HEK293 (cell line): ENCODE data around the gene NAV2.

ENCODE experiments used
- ATF2 ChIP-seq: fragments of 450-650 bp; formaldehyde crosslinking; IDR thresholded peaks from 2 replicates; pipeline ENCODE4 v1.5.1; 2016; ENCODE audit warnings: missing biosample characterization, missing genetic modification characterization, low read depth
- KLF8 ChIP-seq: fragments of 450-650 bp; formaldehyde crosslinking; IDR thresholded peaks from 2 replicates; pipeline ENCODE4 v1.5.1; 2016; ENCODE audit warnings: missing biosample characterization, missing genetic modification characterization
- TCF7L2 ChIP-seq: IDR thresholded peaks from 2 replicates; pipeline ENCODE4 v1.6.1; 2011; ENCODE audit warnings: low read depth, mild to moderate bottlenecking, inconsistent platforms, low read length, moderate library complexity, borderline replicate concordance
- YY1 ChIP-seq: fragments of 450-650 bp; formaldehyde crosslinking; IDR thresholded peaks from 2 replicates; pipeline ENCODE4 v1.5.1; 2018; ENCODE audit warnings: missing biosample characterization, missing genetic modification characterization
- ZBTB7A ChIP-seq: fragments of 450-650 bp; formaldehyde crosslinking; IDR thresholded peaks from 2 replicates; pipeline ENCODE4 v1.5.1; 2016; ENCODE audit warnings: low read depth, missing biosample characterization, missing genetic modification characterization
- ZFP37 ChIP-seq: fragments of 450-650 bp; formaldehyde crosslinking; IDR thresholded peaks from 2 replicates; pipeline ENCODE4 v1.5.1; 2016; ENCODE audit warnings: missing biosample characterization, missing genetic modification characterization
- ZNF140 ChIP-seq: fragments of 450-650 bp; formaldehyde crosslinking; IDR thresholded peaks from 2 replicates; pipeline ENCODE4 v1.5.1; 2016; ENCODE audit warnings: missing biosample characterization, missing genetic modification characterization
- ZNF501 ChIP-seq: fragments of 450-650 bp; formaldehyde crosslinking; IDR thresholded peaks from 2 replicates; pipeline ENCODE4 v1.5.1; 2016; ENCODE audit warnings: missing biosample characterization, missing genetic modification characterization
- ZNF76 ChIP-seq: fragments of 450-650 bp; formaldehyde crosslinking; IDR thresholded peaks from 2 replicates; pipeline ENCODE4; 2016; ENCODE audit warnings: low read depth, missing biosample characterization, missing genetic modification characterization, borderline replicate concordance
- TF ChIP-seq, protein P1 (sequence below): fragments of 450-650 bp; formaldehyde crosslinking; IDR thresholded peaks from 2 replicates; pipeline ENCODE4 v1.5.1; 2016; ENCODE audit warnings: missing biosample characterization, missing genetic modification characterization
- TF ChIP-seq, protein P2 (sequence below): fragments of 450-650 bp; formaldehyde crosslinking; IDR thresholded peaks from 2 replicates; pipeline ENCODE4 v1.5.1; 2016; ENCODE audit warnings: missing biosample characterization, missing genetic modification characterization
- TF ChIP-seq, protein P3 (sequence below): fragments of 450-650 bp; IDR thresholded peaks from 2 replicates; pipeline ENCODE4 v1.5.1; 2018; ENCODE audit warnings: missing biosample characterization, mild to moderate bottlenecking, missing genetic modification characterization
- TF ChIP-seq, protein P4 (sequence below): fragments of 450-650 bp; formaldehyde crosslinking; IDR thresholded peaks from 2 replicates; pipeline ENCODE4 v1.5.1; 2016; ENCODE audit warnings: missing biosample characterization, missing genetic modification characterization

GRCh38 chr11:19933801-19934488 is 221.3 kb downstream of the NAV2 start:
- TF ChIP-seq, protein P1, sequence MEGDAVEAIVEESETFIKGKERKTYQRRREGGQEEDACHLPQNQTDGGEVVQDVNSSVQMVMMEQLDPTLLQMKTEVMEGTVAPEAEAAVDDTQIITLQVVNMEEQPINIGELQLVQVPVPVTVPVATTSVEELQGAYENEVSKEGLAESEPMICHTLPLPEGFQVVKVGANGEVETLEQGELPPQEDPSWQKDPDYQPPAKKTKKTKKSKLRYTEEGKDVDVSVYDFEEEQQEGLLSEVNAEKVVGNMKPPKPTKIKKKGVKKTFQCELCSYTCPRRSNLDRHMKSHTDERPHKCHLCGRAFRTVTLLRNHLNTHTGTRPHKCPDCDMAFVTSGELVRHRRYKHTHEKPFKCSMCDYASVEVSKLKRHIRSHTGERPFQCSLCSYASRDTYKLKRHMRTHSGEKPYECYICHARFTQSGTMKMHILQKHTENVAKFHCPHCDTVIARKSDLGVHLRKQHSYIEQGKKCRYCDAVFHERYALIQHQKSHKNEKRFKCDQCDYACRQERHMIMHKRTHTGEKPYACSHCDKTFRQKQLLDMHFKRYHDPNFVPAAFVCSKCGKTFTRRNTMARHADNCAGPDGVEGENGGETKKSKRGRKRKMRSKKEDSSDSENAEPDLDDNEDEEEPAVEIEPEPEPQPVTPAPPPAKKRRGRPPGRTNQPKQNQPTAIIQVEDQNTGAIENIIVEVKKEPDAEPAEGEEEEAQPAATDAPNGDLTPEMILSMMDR (tag by site-specific recombination): no peak
- TF ChIP-seq TCF7L2: no peak
- TF ChIP-seq KLF8 (tag by site-specific recombination): no peak
- TF ChIP-seq, protein P2, sequence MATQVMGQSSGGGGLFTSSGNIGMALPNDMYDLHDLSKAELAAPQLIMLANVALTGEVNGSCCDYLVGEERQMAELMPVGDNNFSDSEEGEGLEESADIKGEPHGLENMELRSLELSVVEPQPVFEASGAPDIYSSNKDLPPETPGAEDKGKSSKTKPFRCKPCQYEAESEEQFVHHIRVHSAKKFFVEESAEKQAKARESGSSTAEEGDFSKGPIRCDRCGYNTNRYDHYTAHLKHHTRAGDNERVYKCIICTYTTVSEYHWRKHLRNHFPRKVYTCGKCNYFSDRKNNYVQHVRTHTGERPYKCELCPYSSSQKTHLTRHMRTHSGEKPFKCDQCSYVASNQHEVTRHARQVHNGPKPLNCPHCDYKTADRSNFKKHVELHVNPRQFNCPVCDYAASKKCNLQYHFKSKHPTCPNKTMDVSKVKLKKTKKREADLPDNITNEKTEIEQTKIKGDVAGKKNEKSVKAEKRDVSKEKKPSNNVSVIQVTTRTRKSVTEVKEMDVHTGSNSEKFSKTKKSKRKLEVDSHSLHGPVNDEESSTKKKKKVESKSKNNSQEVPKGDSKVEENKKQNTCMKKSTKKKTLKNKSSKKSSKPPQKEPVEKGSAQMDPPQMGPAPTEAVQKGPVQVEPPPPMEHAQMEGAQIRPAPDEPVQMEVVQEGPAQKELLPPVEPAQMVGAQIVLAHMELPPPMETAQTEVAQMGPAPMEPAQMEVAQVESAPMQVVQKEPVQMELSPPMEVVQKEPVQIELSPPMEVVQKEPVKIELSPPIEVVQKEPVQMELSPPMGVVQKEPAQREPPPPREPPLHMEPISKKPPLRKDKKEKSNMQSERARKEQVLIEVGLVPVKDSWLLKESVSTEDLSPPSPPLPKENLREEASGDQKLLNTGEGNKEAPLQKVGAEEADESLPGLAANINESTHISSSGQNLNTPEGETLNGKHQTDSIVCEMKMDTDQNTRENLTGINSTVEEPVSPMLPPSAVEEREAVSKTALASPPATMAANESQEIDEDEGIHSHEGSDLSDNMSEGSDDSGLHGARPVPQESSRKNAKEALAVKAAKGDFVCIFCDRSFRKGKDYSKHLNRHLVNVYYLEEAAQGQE (tag by site-specific recombination): no peak
- TF ChIP-seq YY1: no peak
- TF ChIP-seq ZNF76 (tag by site-specific recombination): no peak
- TF ChIP-seq ZNF501 (tag by site-specific recombination): no peak
- TF ChIP-seq ZBTB7A: no peak
- TF ChIP-seq, protein P3, sequence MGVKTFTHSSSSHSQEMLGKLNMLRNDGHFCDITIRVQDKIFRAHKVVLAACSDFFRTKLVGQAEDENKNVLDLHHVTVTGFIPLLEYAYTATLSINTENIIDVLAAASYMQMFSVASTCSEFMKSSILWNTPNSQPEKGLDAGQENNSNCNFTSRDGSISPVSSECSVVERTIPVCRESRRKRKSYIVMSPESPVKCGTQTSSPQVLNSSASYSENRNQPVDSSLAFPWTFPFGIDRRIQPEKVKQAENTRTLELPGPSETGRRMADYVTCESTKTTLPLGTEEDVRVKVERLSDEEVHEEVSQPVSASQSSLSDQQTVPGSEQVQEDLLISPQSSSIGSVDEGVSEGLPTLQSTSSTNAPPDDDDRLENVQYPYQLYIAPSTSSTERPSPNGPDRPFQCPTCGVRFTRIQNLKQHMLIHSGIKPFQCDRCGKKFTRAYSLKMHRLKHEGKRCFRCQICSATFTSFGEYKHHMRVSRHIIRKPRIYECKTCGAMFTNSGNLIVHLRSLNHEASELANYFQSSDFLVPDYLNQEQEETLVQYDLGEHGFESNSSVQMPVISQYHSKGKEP (tag by site-specific recombination): no peak
- TF ChIP-seq, protein P4, sequence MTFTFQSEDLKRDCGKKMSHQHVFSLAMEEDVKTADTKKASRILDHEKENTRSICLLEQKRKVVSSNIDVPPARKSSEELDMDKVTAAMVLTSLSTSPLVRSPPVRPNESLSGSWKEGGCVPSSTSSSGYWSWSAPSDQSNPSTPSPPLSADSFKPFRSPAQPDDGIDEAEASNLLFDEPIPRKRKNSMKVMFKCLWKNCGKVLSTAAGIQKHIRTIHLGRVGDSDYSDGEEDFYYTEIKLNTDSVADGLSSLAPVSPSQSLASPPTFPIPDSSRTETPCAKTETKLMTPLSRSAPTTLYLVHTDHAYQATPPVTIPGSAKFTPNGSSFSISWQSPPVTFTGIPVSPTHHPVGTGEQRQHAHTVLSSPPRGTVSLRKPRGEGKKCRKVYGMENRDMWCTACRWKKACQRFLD (tag by site-specific recombination): no peak
- TF ChIP-seq ZFP37 (tag by site-specific recombination): no peak
- TF ChIP-seq ATF2 (tag by site-specific recombination): no peak
- TF ChIP-seq ZNF140: no peak
